ENCODE data around the gene DSC1. TPM values are rescaled to one million over a fixed set of nuclear protein-coding genes. Genes with fewer than 3 reads are reported as not detected.

The DSC1 gene
- total RNA-seq, 6 experiments from 2014 or later = not detected

DNA sequence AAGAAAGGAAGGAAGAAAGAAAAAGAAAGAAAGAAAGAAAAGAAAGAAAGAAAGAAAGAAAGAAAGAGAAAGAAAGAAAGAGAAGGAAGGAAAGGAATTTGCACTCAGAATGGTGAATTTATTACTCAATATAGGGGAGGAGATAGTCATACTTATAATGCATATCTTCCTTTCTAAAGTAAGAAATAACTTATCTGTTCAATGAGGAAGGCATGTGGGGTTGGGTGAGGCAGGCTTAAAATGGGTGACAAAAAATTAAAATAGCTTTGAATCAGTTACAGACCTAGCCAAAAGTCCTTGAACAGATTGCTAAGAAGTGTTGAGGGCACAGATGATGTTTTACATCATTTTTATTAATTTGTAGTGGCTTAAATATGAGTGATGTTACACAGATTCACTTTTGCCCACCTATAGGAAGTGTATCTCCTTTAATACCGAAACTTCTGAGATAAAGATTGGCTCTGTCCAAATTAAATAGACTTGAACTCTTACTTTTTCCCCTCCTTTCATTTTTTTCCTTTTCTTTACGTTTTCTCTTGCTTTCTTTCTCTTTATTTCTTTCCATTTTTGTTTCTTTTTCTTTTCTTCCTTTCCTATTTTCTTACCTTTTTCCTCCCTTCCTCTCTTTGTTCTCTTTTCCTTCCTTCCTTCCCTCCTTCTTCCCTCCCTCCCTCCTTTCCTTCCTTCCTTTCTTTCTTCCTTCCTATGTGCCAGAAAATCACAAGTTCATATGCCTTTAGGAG lies 45.6 kb downstream of the DSC1 start:
- no peak overlapping the region for H3K4me3 Mint-ChIP-seq
- H3K27me3 Mint-ChIP-seq (ENCODE audit: insufficient read depth) = no peaks in the 10 kb centered on the region
- no peaks in the 10 kb centered on the region for H3K36me3 Mint-ChIP-seq (ENCODE audit: low read depth)
- no peak overlapping the region for H3K27ac Mint-ChIP-seq
- no peak for DNase-seq
- no peaks in the 10 kb centered on the region for H3K4me1 Mint-ChIP-seq (ENCODE audit: low read depth)
- TF ChIP-seq, protein P1, sequence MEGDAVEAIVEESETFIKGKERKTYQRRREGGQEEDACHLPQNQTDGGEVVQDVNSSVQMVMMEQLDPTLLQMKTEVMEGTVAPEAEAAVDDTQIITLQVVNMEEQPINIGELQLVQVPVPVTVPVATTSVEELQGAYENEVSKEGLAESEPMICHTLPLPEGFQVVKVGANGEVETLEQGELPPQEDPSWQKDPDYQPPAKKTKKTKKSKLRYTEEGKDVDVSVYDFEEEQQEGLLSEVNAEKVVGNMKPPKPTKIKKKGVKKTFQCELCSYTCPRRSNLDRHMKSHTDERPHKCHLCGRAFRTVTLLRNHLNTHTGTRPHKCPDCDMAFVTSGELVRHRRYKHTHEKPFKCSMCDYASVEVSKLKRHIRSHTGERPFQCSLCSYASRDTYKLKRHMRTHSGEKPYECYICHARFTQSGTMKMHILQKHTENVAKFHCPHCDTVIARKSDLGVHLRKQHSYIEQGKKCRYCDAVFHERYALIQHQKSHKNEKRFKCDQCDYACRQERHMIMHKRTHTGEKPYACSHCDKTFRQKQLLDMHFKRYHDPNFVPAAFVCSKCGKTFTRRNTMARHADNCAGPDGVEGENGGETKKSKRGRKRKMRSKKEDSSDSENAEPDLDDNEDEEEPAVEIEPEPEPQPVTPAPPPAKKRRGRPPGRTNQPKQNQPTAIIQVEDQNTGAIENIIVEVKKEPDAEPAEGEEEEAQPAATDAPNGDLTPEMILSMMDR (IDR thresholded peaks at IDR 0.05) = no peak
- peaks cover 32% of the 10 kb centered on the region for H3K9me3 Mint-ChIP-seq

DNA sequence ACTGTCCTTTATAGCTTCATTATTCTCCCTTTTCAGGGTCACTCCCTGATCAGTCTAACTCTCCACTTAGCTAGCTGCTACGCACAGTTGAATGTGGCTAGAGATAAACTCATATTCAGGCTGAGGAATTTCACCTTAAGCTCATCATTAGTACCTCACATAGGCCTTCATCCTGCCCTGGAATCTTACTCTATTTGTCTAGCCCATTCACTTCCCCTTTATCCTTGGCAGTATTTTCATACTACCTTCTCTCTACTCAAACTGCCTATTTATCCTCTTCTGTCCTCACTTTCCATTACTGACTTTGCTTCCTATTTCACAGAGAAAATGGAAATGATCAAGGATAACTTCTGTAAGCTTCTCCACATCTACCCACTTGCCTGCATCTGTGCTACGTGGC lies 49.9 kb downstream of the DSC1 start:
- Mint-ChIP-seq H3K4me1 (ENCODE audit: low read depth) (no peaks in the 10 kb centered on the region), H3K36me3 (ENCODE audit: low read depth) (no peaks in the 10 kb centered on the region), H3K27ac (no peak overlapping the region), H3K27me3 (ENCODE audit: insufficient read depth) (no peaks in the 10 kb centered on the region), H3K4me3 (no peak overlapping the region), H3K9me3 (peaks cover 21% of the 10 kb centered on the region)
- TF ChIP-seq, protein P1 (IDR thresholded peaks at IDR 0.05) = no peak
- no peak for DNase-seq

DNA sequence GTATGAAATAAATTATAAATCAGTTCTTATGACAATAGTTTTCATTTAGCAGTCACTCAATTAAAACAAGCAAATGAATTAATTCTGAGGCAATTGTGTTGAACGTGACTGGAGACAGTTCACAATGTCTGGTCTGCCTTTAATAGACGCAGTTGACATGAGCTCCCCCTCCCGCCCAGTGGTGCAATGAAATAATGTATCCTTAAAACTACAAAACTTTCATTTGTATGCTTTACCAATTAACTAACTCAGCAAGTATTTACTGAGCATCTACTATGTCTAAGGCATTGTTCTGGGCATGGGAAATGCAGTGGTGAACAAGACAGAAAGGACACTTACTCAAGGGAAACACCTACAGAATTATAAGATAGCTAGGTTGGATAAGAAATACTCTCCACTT lies 56.9 kb downstream of the DSC1 start:
- no peak for DNase-seq
- no peaks in the 10 kb centered on the region for H3K4me1 Mint-ChIP-seq (ENCODE audit: low read depth)
- H3K27ac Mint-ChIP-seq = no peak overlapping the region
- TF ChIP-seq, protein P1 (IDR thresholded peaks at IDR 0.05) = no peak
- H3K36me3 Mint-ChIP-seq (ENCODE audit: low read depth) = no peaks in the 10 kb centered on the region
- peaks cover 36% of the 10 kb centered on the region for H3K9me3 Mint-ChIP-seq
- H3K27me3 Mint-ChIP-seq (ENCODE audit: insufficient read depth) = no peaks in the 10 kb centered on the region; the same call in 1 of the 2 replicates
- no peak overlapping the region for H3K4me3 Mint-ChIP-seq

DNA sequence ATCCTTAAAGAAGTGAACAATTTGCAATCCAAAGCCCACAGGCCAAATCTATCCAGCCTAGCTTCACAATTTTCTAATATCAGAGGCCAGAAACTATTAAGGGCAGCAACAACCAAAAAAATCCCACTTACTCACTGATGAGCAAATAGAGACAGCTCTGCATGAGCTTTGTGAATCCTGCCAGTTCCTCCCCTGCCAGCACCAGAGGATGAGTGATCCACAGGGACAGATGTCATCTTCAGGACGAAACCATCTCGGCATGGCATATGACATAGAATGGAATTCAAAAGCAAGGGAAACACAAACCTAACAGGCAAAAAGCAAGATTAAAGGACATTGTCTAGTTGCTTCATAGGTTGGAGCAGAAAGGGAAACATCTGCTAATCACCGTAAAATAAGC lies 58.2 kb downstream of the DSC1 start:
- Mint-ChIP-seq H3K36me3 (ENCODE audit: low read depth) (no peaks in the 10 kb centered on the region), H3K27me3 (ENCODE audit: insufficient read depth) (no peaks in the 10 kb centered on the region; the same call in 1 of the 2 replicates), H3K27ac (no peak overlapping the region), H3K4me3 (no peak overlapping the region), H3K9me3 (peaks cover 42% of the 10 kb centered on the region), H3K4me1 (ENCODE audit: low read depth) (no peaks in the 10 kb centered on the region)
- TF ChIP-seq, protein P1 (IDR thresholded peaks at IDR 0.05) = no peak
- DNase-seq = no peak

DNA sequence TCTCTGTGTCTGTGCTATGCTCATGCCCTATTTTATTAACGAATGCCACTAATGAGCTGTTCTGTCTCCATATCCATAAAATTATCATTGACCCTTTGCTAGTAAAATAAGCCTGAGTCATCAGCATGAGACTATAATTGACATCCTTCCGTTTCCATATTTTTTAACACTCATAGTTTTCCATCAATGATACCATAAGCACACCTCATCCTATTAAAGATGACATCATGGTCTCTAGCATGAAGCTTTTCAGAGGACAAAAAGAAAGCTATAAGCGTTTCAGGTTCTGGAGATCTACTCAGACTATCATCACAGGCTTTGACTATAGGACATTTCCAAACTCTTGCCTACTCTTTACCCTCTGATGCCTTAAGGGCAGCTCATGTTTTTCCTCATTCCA lies 59.2 kb downstream of the DSC1 start:
- no peak overlapping the region for H3K4me3 Mint-ChIP-seq
- no peaks in the 10 kb centered on the region; the same call in 1 of the 2 replicates for H3K27me3 Mint-ChIP-seq (ENCODE audit: insufficient read depth)
- TF ChIP-seq, protein P1 (IDR thresholded peaks at IDR 0.05) = no peak
- H3K9me3 Mint-ChIP-seq = peaks cover 46% of the 10 kb centered on the region
- no peaks in the 10 kb centered on the region for H3K36me3 Mint-ChIP-seq (ENCODE audit: low read depth)
- no peak overlapping the region for H3K27ac Mint-ChIP-seq
- no peaks in the 10 kb centered on the region for H3K4me1 Mint-ChIP-seq (ENCODE audit: low read depth)
- DNase-seq = no peak

Data from HFFc6 (cell line).